Measurements from ENCODE around the gene PNMA8A. TPM values are rescaled to one million over a fixed set of nuclear protein-coding genes. Genes with fewer than 3 reads are reported as not detected.

Gene PNMA8A
- total and polyA plus RNA-seq, 2 experiments from 2014 or later: 17.8 to 21.7 TPM

DNA sequence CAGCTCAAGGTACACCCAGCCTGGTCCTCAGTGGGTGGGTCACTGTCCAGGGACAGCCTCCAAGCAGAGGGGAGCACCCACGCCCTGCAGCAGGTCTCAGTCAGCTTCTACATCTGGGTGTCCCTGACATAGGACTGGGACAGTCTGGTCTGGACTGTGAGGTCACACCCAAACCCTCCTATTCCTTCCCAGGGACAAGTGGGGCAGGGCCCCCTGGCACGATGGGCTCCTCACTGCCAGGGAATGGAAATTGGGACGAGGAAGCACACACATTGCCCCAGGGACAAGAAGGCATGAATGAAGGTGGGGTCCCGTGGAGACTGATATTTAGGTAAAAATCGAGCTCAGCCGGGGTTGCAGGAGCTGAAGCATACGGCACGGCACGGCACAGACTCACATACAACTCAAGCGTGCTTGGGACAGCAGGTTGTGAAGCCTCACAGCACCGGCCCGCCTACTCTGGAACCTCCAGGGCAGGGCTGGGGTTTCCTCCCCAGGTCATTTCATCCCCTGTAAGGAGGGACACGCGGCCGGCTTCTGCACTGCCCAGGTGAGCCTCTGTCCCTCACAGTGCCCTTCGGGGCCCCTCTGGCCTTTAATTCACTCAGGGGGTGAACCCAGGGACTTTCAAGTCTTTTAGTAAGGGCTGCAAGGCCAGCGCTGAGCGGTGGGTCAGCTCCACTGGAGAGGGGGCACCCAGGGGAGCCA, 20.8 kb upstream of the PNMA8A start:
- peak overlapping the region; percentile 66; the same call in 2 of the 3 replicates for H3K4me3 Mint-ChIP-seq

More for the DNA sequence above, 20.8 kb upstream of the PNMA8A start:
- Histone ChIP-seq H2AFZ (no peak overlapping the region), H4K20me1 (replicated peaks; ENCODE audit: insufficient read depth) (no peaks in the 10 kb centered on the region), H3K9me2 (ENCODE audit: insufficient read depth) (no peaks in the 10 kb centered on the region), H3K36me3 (ENCODE audit: insufficient read depth) (no peaks in the 10 kb centered on the region), H3K4me1 (ENCODE audit: insufficient read depth) (peaks cover 38% of the 10 kb centered on the region), H3K27me3 (ENCODE audit: insufficient read depth) (peaks cover 85% of the 10 kb centered on the region), H3K4me3 (peak overlapping the region; percentile 76), H3K27ac (ENCODE audit: low read depth) (no peak overlapping the region), H3K79me2 (replicated peaks; ENCODE audit: insufficient read depth) (no peaks in the 10 kb centered on the region), H3F3A (replicated peaks; ENCODE audit: low read depth) (0 out of 2 replicates have a peak, but pooled peaks cover 3% of the 10 kb centered on the region), H3K4me2 (peak overlapping the region; percentile 95)
- peaks cover 26% of the 10 kb centered on the region for H3K4me1 Mint-ChIP-seq
- TF ChIP-seq JUNB (IDR thresholded peaks at IDR 0.05; ENCODE audit: unreplicated experiment) (no peak), STAT1 (IDR thresholded peaks at IDR 0.05; ENCODE audit: unreplicated experiment) (no peak), ZNF331 (CRISPR knock-in tag; IDR thresholded peaks at IDR 0.05; ENCODE audit: low read depth) (no peak), EZH2phosphoT487 (IDR thresholded peaks at IDR 0.05; ENCODE audit: unreplicated experiment) (no peak), CREB1 (CRISPR knock-in tag; IDR thresholded peaks at IDR 0.05; ENCODE audit: low read depth) (no peak), ZNF114 (CRISPR knock-in tag; IDR thresholded peaks at IDR 0.05) (no peak), EZH2 (IDR thresholded peaks at IDR 0.05; ENCODE audit: low read depth, unreplicated experiment) (no peak), POLR2AphosphoS5 (IDR thresholded peaks at IDR 0.05; ENCODE audit: low read depth) (no peak), NANOG (IDR thresholded peaks at IDR 0.05; ENCODE audit: borderline replicate concordance) (no peak)
- TF ChIP-seq, protein P1, sequence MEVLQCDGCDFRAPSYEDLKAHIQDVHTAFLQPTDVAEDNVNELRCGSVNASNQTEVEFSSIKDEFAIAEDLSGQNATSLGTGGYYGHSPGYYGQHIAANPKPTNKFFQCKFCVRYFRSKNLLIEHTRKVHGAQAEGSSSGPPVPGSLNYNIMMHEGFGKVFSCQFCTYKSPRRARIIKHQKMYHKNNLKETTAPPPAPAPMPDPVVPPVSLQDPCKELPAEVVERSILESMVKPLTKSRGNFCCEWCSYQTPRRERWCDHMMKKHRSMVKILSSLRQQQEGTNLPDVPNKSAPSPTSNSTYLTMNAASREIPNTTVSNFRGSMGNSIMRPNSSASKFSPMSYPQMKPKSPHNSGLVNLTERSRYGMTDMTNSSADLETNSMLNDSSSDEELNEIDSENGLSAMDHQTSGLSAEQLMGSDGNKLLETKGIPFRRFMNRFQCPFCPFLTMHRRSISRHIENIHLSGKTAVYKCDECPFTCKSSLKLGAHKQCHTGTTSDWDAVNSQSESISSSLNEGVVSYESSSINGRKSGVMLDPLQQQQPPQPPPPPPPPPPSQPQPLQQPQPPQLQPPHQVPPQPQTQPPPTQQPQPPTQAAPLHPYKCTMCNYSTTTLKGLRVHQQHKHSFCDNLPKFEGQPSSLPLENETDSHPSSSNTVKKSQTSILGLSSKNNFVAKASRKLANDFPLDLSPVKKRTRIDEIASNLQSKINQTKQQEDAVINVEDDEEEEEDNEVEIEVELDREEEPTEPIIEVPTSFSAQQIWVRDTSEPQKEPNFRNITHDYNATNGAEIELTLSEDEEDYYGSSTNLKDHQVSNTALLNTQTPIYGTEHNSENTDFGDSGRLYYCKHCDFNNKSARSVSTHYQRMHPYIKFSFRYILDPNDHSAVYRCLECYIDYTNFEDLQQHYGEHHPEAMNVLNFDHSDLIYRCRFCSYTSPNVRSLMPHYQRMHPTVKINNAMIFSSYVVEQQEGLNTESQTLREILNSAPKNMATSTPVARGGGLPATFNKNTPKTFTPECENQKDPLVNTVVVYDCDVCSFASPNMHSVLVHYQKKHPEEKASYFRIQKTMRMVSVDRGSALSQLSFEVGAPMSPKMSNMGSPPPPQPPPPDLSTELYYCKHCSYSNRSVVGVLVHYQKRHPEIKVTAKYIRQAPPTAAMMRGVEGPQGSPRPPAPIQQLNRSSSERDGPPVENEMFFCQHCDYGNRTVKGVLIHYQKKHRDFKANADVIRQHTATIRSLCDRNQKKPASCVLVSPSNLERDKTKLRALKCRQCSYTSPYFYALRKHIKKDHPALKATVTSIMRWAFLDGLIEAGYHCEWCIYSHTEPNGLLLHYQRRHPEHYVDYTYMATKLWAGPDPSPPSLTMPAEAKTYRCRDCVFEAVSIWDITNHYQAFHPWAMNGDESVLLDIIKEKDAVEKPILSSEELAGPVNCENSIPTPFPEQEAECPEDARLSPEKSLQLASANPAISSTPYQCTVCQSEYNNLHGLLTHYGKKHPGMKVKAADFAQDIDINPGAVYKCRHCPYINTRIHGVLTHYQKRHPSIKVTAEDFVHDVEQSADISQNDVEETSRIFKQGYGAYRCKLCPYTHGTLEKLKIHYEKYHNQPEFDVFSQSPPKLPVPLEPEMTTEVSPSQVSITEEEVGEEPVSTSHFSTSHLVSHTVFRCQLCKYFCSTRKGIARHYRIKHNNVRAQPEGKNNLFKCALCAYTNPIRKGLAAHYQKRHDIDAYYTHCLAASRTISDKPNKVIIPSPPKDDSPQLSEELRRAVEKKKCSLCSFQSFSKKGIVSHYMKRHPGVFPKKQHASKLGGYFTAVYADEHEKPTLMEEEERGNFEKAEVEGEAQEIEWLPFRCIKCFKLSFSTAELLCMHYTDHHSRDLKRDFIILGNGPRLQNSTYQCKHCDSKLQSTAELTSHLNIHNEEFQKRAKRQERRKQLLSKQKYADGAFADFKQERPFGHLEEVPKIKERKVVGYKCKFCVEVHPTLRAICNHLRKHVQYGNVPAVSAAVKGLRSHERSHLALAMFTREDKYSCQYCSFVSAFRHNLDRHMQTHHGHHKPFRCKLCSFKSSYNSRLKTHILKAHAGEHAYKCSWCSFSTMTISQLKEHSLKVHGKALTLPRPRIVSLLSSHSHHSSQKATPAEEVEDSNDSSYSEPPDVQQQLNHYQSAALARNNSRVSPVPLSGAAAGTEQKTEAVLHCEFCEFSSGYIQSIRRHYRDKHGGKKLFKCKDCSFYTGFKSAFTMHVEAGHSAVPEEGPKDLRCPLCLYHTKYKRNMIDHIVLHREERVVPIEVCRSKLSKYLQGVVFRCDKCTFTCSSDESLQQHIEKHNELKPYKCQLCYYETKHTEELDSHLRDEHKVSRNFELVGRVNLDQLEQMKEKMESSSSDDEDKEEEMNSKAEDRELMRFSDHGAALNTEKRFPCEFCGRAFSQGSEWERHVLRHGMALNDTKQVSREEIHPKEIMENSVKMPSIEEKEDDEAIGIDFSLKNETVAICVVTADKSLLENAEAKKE (CRISPR knock-in tag; IDR thresholded peaks at IDR 0.05): no peak
- TF ChIP-seq, protein P2, sequence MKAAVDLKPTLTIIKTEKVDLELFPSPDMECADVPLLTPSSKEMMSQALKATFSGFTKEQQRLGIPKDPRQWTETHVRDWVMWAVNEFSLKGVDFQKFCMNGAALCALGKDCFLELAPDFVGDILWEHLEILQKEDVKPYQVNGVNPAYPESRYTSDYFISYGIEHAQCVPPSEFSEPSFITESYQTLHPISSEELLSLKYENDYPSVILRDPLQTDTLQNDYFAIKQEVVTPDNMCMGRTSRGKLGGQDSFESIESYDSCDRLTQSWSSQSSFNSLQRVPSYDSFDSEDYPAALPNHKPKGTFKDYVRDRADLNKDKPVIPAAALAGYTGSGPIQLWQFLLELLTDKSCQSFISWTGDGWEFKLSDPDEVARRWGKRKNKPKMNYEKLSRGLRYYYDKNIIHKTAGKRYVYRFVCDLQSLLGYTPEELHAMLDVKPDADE (IDR thresholded peaks at IDR 0.05): no peak
- TF ChIP-seq, protein P3, sequence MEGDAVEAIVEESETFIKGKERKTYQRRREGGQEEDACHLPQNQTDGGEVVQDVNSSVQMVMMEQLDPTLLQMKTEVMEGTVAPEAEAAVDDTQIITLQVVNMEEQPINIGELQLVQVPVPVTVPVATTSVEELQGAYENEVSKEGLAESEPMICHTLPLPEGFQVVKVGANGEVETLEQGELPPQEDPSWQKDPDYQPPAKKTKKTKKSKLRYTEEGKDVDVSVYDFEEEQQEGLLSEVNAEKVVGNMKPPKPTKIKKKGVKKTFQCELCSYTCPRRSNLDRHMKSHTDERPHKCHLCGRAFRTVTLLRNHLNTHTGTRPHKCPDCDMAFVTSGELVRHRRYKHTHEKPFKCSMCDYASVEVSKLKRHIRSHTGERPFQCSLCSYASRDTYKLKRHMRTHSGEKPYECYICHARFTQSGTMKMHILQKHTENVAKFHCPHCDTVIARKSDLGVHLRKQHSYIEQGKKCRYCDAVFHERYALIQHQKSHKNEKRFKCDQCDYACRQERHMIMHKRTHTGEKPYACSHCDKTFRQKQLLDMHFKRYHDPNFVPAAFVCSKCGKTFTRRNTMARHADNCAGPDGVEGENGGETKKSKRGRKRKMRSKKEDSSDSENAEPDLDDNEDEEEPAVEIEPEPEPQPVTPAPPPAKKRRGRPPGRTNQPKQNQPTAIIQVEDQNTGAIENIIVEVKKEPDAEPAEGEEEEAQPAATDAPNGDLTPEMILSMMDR (conservative IDR thresholded peaks at IDR 0.05; ENCODE audit: low read depth in 2 of 2): no peak
- TF ChIP-seq, protein P4, sequence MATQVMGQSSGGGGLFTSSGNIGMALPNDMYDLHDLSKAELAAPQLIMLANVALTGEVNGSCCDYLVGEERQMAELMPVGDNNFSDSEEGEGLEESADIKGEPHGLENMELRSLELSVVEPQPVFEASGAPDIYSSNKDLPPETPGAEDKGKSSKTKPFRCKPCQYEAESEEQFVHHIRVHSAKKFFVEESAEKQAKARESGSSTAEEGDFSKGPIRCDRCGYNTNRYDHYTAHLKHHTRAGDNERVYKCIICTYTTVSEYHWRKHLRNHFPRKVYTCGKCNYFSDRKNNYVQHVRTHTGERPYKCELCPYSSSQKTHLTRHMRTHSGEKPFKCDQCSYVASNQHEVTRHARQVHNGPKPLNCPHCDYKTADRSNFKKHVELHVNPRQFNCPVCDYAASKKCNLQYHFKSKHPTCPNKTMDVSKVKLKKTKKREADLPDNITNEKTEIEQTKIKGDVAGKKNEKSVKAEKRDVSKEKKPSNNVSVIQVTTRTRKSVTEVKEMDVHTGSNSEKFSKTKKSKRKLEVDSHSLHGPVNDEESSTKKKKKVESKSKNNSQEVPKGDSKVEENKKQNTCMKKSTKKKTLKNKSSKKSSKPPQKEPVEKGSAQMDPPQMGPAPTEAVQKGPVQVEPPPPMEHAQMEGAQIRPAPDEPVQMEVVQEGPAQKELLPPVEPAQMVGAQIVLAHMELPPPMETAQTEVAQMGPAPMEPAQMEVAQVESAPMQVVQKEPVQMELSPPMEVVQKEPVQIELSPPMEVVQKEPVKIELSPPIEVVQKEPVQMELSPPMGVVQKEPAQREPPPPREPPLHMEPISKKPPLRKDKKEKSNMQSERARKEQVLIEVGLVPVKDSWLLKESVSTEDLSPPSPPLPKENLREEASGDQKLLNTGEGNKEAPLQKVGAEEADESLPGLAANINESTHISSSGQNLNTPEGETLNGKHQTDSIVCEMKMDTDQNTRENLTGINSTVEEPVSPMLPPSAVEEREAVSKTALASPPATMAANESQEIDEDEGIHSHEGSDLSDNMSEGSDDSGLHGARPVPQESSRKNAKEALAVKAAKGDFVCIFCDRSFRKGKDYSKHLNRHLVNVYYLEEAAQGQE (IDR thresholded peaks at IDR 0.05; ENCODE audit: unreplicated experiment): no peak
- no peak overlapping the region for H3K27ac Mint-ChIP-seq
- ATAC-seq: no peak
- no peaks in the 10 kb centered on the region for H3K36me3 Mint-ChIP-seq (ENCODE audit: low read depth)
- H3K27me3 Mint-ChIP-seq (ENCODE audit: insufficient read depth, low read depth, poor library complexity): peaks cover 82% of the 10 kb centered on the region
- H3K9me3 Mint-ChIP-seq: no peaks in the 10 kb centered on the region
- peak; percentile 34 for DNase-seq (ENCODE audit: low spot score)
